GM23338 (cell line): ENCODE results near the gene NHLH2.

ENCODE experiments used
- EZH2 ChIP-seq: fragments of 200-600 bp; sonication (generic); IDR thresholded peaks from one replicate; pipeline ENCODE4 v1.8.0; 2017; ENCODE audit warnings: antibody characterized with exemption, mild to moderate bottlenecking, low read depth; ENCODE audit not compliant: unreplicated experiment
- EZH2phosphoT487 ChIP-seq: fragments of 200-600 bp; sonication (generic); IDR thresholded peaks from one replicate; pipeline ENCODE4 v1.8.1; 2018; ENCODE audit warnings: antibody characterized with exemption; ENCODE audit not compliant: unreplicated experiment
- POLR2AphosphoS5 ChIP-seq: IDR thresholded peaks from 2 replicates; pipeline ENCODE4 v1.6.1; 2016; ENCODE audit warnings: antibody characterized with exemption, low read depth
- TF ChIP-seq, protein P1 (sequence below), 2 experiments: fragments of 200-600 bp in 1 of 2; sonication (generic) in 1 of 2; conservative IDR thresholded peaks; 2 replicates each; pipeline versions ENCODE4 v1.5.1 to v1.6.1; 2016 to 2017; ENCODE audit warnings: antibody characterized with exemption in 2 of 2, low read depth in 2 of 2, mild to moderate bottlenecking in 2 of 2, moderate library complexity in 1 of 2
- TF ChIP-seq, protein P2 (sequence below): IDR thresholded peaks from one replicate; pipeline ENCODE4 v1.6.1; 2018; ENCODE audit warnings: antibody characterized with exemption; ENCODE audit not compliant: unreplicated experiment

DNA sequence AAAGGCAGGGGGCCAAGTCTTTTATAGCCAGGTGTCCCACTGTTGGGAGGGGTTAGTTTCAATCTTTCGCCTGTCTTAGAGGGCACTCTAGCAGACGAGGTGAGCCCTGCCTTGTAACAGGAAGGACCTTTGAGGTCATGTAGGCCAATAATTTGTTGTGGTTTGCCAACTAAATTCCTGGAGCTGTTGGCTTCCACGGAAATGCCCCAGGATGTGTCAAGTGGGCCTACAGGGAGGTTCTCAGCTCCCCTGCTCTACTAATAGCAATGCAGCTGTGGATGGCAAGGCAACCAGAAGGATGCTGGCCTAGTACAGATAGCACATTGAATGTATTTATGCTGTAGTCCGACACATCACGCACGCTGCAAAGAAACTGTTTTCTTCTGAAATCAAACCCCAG, 50.1 kb downstream of the NHLH2 start:
- TF ChIP-seq, protein P1, sequence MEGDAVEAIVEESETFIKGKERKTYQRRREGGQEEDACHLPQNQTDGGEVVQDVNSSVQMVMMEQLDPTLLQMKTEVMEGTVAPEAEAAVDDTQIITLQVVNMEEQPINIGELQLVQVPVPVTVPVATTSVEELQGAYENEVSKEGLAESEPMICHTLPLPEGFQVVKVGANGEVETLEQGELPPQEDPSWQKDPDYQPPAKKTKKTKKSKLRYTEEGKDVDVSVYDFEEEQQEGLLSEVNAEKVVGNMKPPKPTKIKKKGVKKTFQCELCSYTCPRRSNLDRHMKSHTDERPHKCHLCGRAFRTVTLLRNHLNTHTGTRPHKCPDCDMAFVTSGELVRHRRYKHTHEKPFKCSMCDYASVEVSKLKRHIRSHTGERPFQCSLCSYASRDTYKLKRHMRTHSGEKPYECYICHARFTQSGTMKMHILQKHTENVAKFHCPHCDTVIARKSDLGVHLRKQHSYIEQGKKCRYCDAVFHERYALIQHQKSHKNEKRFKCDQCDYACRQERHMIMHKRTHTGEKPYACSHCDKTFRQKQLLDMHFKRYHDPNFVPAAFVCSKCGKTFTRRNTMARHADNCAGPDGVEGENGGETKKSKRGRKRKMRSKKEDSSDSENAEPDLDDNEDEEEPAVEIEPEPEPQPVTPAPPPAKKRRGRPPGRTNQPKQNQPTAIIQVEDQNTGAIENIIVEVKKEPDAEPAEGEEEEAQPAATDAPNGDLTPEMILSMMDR (conservative IDR thresholded peaks at IDR 0.05; ENCODE audit: low read depth in 2 of 2): no peak
- TF ChIP-seq EZH2: no peak
- TF ChIP-seq, protein P2, sequence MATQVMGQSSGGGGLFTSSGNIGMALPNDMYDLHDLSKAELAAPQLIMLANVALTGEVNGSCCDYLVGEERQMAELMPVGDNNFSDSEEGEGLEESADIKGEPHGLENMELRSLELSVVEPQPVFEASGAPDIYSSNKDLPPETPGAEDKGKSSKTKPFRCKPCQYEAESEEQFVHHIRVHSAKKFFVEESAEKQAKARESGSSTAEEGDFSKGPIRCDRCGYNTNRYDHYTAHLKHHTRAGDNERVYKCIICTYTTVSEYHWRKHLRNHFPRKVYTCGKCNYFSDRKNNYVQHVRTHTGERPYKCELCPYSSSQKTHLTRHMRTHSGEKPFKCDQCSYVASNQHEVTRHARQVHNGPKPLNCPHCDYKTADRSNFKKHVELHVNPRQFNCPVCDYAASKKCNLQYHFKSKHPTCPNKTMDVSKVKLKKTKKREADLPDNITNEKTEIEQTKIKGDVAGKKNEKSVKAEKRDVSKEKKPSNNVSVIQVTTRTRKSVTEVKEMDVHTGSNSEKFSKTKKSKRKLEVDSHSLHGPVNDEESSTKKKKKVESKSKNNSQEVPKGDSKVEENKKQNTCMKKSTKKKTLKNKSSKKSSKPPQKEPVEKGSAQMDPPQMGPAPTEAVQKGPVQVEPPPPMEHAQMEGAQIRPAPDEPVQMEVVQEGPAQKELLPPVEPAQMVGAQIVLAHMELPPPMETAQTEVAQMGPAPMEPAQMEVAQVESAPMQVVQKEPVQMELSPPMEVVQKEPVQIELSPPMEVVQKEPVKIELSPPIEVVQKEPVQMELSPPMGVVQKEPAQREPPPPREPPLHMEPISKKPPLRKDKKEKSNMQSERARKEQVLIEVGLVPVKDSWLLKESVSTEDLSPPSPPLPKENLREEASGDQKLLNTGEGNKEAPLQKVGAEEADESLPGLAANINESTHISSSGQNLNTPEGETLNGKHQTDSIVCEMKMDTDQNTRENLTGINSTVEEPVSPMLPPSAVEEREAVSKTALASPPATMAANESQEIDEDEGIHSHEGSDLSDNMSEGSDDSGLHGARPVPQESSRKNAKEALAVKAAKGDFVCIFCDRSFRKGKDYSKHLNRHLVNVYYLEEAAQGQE: no peak
- no peak for TF ChIP-seq POLR2AphosphoS5
- TF ChIP-seq EZH2phosphoT487: no peak
